SK-N-MC (cell line): ENCODE measurements around the gene HNRNPH3.

Experiments
- EZH2 ChIP-seq: fragments of 200-600 bp; sonication (generic); IDR thresholded peaks from one replicate; pipeline ENCODE4 v1.6.1; 2017; ENCODE audit warnings: antibody characterized with exemption
- FOXP2 ChIP-seq: optimal IDR thresholded peaks from 2 replicates; pipeline ENCODE3; 2011; ENCODE audit warnings: mild to moderate bottlenecking, moderate library complexity; ENCODE audit not compliant: insufficient read depth; ENCODE audit errors: extremely low read length, control extremely low read depth
- POLR2AphosphoS5 ChIP-seq: IDR thresholded peaks from 2 replicates; pipeline ENCODE4 v1.6.1; 2012; ENCODE audit warnings: mild to moderate bottlenecking, low read depth, low read length, borderline replicate concordance

DNA sequence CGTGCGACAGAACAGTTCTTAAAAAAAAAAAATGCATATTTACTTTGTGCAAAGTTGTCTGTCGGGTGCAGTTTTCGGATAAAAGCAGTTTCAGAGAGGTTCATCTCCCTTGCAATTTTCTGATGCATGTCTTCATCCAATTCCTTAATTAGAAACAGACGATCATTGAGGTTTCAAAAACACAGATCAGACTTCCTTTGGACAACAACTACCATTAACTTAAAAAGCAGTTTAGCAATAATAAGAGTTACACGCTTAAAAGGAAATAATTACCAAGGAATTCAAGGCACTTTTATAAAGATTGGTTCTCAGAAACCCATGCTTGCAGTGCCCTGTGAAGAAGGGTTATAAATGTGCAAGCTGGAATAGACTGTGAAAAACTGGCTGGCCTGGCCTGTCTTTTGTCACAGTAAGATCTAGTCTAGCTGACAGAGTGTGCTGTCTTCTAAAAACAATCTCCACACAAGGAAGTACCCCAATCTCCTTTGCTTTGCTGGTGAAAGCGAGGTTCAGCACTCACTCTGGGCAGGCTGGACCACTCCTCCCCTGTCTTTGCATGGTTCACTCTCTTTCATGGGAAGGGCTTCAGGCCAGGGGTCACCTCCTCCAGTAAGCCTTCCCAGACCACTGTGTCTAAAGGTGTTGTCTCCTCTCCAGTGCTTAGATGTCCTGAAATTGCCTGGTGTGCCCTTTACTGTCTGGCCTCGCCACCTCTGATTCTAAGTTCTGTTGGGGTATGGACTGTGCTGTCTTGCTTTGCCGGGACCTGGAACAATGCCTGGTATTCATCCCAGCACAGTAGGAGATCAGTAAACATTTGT is 34.8 kb upstream of the HNRNPH3 start:
- TF ChIP-seq FOXP2 (no peak), EZH2 (no peak), POLR2AphosphoS5 (no peak)
